ENCODE results near the gene KCNIP1. TPM values are rescaled to one million over a fixed set of nuclear protein-coding genes. Genes with fewer than 3 reads are reported as not detected.
A peak's percentile ranks its signal among the peaks of the same experiment; 100 is the strongest.

The KCNIP1 gene
- total and polyA plus RNA-seq, 2 of the 8 experiments (the other 6 are each of a cell fraction or from before 2014, with no cell fraction given), result 0.52 to 0.83 TPM

DNA sequence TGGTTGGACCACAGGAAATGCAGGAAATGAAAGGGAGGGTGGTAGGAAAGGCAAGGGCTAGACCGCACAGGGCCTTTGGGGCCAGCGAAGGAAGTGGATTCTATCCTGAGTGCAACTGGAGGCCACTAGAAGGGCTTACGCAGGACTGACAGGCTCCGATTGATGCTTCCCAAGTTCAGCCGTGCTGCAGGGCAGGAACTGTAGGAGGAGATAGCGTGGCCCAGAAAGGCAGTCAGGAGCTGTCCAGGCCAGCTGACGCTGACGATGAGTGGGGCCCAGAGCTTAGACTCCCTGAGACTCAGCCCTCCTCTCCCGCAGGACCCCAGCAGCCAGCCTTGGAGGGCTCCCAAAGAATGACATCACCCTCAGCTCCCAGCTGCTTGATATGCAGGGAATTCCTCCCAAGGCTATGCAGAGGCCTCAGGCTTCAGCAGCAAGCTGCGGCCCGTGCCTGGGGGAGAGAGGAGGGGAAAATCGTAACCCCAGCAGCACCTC lies 48.8 kb downstream of the KCNIP1 start:
- no peak overlapping the region for H3K4me3 ChIP-seq (ENCODE audit: extremely low read depth in 1 of 4, insufficient read depth in 2 of 4, low read depth in 3 of 4, low read length in 4 of 4)
- no peak overlapping the region for H3K9ac ChIP-seq (replicated peaks in 1 of 4; ENCODE audit: extremely low read depth in 1 of 4, low read depth in 3 of 4, low read length in 3 of 4)
- 0 out of 2 replicates have a peak overlapping the region, but pooled peaks have one; percentile 48 for H2BK15ac ChIP-seq (ENCODE audit: low read length)
- no peak overlapping the region for H2BK120ac ChIP-seq (replicated peaks; ENCODE audit: low read depth, low read length)
- no peak overlapping the region for H3K14ac ChIP-seq (ENCODE audit: insufficient read length)
- H4K8ac ChIP-seq (ENCODE audit: extremely low read depth, insufficient read depth, low read length), result no peak overlapping the region
- no peak overlapping the region; the same call in 1 of the 2 replicates for H2AK5ac ChIP-seq (ENCODE audit: low read depth, low read length)
- H3K4ac ChIP-seq (replicated peaks; ENCODE audit: insufficient read length, low read depth, low read length), result no peak overlapping the region
- ChIA-PET CTCF (ENCODE audit: partially characterized antibody) (interaction anchor here (0.8 to 1.9 kb wide), 5 partner anchors 16 to 128 kb away, joined by 3 to 5 read pairs (median 3); no protein-coding TSS in a partner anchor), POLR2A (ENCODE audit: partially characterized antibody) (no interaction called here)
- no peak overlapping the region for H3K18ac ChIP-seq (ENCODE audit: extremely low read depth, low read length)
- H3K23ac ChIP-seq (ENCODE audit: insufficient read length), result no peak overlapping the region
- no peak overlapping the region for H4K5ac ChIP-seq (ENCODE audit: insufficient read length, low read depth, low read length)
- no peak overlapping the region for H3K56ac ChIP-seq (replicated peaks; ENCODE audit: insufficient read length, low read depth, low read length)
- no peak overlapping the region for H3K27ac ChIP-seq (ENCODE audit: low read depth, low read length)
- H3K79me2 ChIP-seq (ENCODE audit: control insufficient read depth in 1 of 2, insufficient read depth in 2 of 2, low read length in 2 of 2), result no peaks in the 10 kb centered on the region; a peak in 2 of 4 replicates
- no peak overlapping the region for H2BK12ac ChIP-seq (ENCODE audit: low read depth, low read length)
- no peak overlapping the region for H2BK5ac ChIP-seq (ENCODE audit: low read depth, low read length)
- WGBS, 2 experiments (ENCODE audit: extremely low coverage in 1 of 2, insufficient coverage in 1 of 2, insufficient read length in 1 of 2, insufficient replicate concordance in 2 of 2, low coverage in 1 of 2, low lambda C conversion rate in 2 of 2, missing lambda C conversion rate in 1 of 2), result 66% methylated on average over 12 of the region's 12 CpGs; no CpG with 5 or more reads in 1 of the 2 experiments
- peaks cover 0 to 7% of the 10 kb centered on the region in 2 experiments for H4K20me1 ChIP-seq (replicated peaks in 1 of 2; ENCODE audit: control insufficient read depth in 1 of 2, insufficient read depth in 2 of 2, low read length in 2 of 2)
- no peaks in the 10 kb centered on the region for H3K79me1 ChIP-seq (ENCODE audit: low read depth, low read length)
- H3K23me2 ChIP-seq (ENCODE audit: low read depth, low read length), result peaks cover 10% of the 10 kb centered on the region
- H3K9me3 ChIP-seq (ENCODE audit: insufficient read depth in 2 of 2, low read depth in 1 of 2, low read length in 1 of 2), result no peaks in the 10 kb centered on the region
- FAIRE-seq (peak; percentile 13), DNase-seq (ENCODE audit: low read depth in 1 of 2, low spot score in 2 of 2) (peak in 1 of 2 experiments; percentile 25)
- no peak overlapping the region for H2AFZ ChIP-seq (ENCODE audit: low read length)
- H3K27me3 ChIP-seq (replicated peaks in 1 of 4; ENCODE audit: control insufficient read depth in 3 of 4, extremely low read depth in 1 of 4, insufficient read depth in 3 of 4, low read length in 3 of 4), result no peaks in the 10 kb centered on the region
- peaks cover 0 to 12% (median 4%) of the 10 kb centered on the region in 4 experiments; a peak in 2 of 7 replicates for H3K4me1 ChIP-seq (replicated peaks in 1 of 4; ENCODE audit: control insufficient read depth in 3 of 4, insufficient read depth in 4 of 4, low read length in 3 of 4)
- H3K36me3 ChIP-seq (ENCODE audit: control insufficient read depth in 2 of 4, insufficient read depth in 4 of 4, low read length in 3 of 4), result no peaks in the 10 kb centered on the region
- no peak overlapping the region for H2BK20ac ChIP-seq (ENCODE audit: low read length)
- no peak overlapping the region for H3K4me2 ChIP-seq (ENCODE audit: insufficient read depth in 1 of 2, low read depth in 2 of 2, low read length in 2 of 2)
- H4K91ac ChIP-seq (replicated peaks; ENCODE audit: insufficient read length, low read length), result no peak overlapping the region
- TF ChIP-seq CEBPB (IDR thresholded peaks at IDR 0.05; ENCODE audit: low read depth, low read length), result no peak
- TF ChIP-seq SRF (IDR thresholded peaks at IDR 0.05; ENCODE audit: low read depth, low read length), result no peak
- TF ChIP-seq SIN3A (conservative IDR thresholded peaks at IDR 0.05 in 1 of 2, IDR thresholded peaks at IDR 0.05 in 1 of 2; ENCODE audit: low read depth in 1 of 2, low read length in 2 of 2), result peak; percentile 98 to 99
- TF ChIP-seq HDAC2 (IDR thresholded peaks at IDR 0.05; ENCODE audit: borderline replicate concordance in 1 of 2, low read depth in 2 of 2, low read length in 2 of 2), result peak in 1 of 2 experiments; percentile 80; a peak in 2 of 4 replicates
- no peak for TF ChIP-seq POLR2A (IDR thresholded peaks at IDR 0.05; ENCODE audit: control extremely low read depth in 1 of 2, low read depth in 2 of 2, low read length in 2 of 2)
- TF ChIP-seq JUN (IDR thresholded peaks at IDR 0.05; ENCODE audit: low read depth, low read length), result no peak
- no peak for TF ChIP-seq YY1 (IDR thresholded peaks at IDR 0.05; ENCODE audit: low read depth, low read length)
- no peak for TF ChIP-seq EZH2 (IDR thresholded peaks at IDR 0.05; ENCODE audit: low read depth, low read length, severe bottlenecking)
- TF ChIP-seq SIX5 (IDR thresholded peaks at IDR 0.05; ENCODE audit: low read depth, low read length), result no peak
- TF ChIP-seq BCL11A (IDR thresholded peaks at IDR 0.05; ENCODE audit: low read depth in 2 of 2, low read length in 2 of 2), result no peak
- TF ChIP-seq KDM5A (IDR thresholded peaks at IDR 0.05; ENCODE audit: low read length), result no peak
- TF ChIP-seq SIRT6 (IDR thresholded peaks at IDR 0.05; ENCODE audit: low read length), result no peak
- no peak for TF ChIP-seq TEAD4 (IDR thresholded peaks at IDR 0.05; ENCODE audit: low read depth, low read length)
- TF ChIP-seq, protein P1, sequence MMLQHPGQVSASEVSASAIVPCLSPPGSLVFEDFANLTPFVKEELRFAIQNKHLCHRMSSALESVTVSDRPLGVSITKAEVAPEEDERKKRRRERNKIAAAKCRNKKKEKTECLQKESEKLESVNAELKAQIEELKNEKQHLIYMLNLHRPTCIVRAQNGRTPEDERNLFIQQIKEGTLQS (IDR thresholded peaks at IDR 0.05; ENCODE audit: insufficient read depth, low read depth, low read length), result no peak

All from H1 (cell line).